GM19328 (cell line): ENCODE data around the gene SRP68.
"Not testable (repeated sequence)": the region's sequence is repeated elsewhere in the genome, so short reads cannot be mapped to it uniquely, and the experiment has no call there.

Experiments
- ATAC-seq: cut with Tn5 transposase; IDR thresholded peaks from one replicate; pipeline ENCODE4 v1.9.1; 2021; ENCODE audit warnings: mild to moderate bottlenecking, moderate library complexity; ENCODE audit not compliant: unreplicated experiment

Gene SRP68

DNA sequence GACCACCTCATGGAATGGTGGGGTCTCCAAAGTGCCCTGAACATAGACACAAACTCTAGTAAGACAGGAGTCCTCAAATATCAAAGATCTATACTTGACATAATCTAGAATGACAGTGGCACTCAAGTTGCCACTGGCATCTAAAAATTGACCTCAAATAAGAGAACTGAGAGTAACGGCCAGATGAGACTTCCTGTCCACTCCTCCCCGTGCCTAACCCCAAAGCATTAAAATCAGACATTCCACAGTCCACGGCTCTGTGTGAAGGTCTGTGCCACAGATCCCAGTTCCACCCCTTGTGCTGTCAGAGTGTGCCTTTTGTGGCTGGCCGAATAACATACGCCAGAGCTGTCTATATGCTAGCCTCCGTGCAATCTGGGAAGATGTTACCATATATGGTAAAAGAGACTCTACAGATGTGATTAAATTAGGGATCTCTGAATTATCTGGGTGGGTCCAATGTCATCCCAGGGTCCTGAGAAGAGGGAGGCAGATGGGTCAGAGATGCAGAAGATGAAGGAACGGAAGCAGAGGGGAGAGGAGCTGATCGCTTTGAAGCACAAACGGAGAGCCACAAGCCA, 24.2 kb downstream of the SRP68 start:
- no peak for ATAC-seq

DNA sequence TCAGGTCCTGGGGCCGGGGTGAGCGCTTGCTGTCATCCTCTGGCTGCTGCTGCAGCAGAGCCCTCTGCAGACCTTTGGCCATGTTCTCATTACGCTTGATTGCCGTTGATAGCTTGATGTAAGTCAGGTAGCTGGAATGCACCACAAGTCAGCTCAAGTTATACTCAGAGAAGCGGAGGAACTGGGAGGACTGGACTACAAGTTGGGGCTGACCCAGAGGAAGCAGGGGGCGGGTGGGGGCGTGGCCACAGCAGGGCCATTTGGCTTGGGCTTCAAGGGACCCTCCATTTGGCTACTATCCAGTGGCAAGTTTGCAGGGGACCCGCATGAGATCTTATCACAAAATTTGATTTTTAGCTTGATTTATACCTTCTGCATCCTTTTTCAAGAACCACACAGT, 26.3 kb downstream of the SRP68 start:
- ATAC-seq: no peak

GRCh38 chr17:76044475-76045007, 27.8 kb downstream of the SRP68 start:
- not testable (repeated sequence) for ATAC-seq

DNA sequence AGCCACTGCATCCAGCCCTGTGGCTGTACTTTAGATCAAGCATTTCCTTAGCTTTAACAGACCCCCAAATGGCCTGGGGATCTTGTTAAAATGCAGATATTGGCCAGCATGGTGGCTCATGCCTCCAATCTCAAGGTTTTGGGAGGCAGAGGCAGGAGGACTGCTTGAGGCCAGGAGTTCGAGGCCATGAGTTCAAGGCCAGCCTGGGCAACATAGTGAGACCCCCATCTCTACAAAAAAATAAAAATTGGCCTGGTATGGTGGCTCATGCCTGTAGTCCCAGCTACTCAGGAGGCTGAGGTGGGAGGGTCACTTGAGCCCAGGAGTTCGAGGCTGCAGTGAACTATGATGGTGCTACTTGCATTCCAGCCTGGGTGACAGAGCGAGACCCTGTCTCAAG, 29.4 kb downstream of the SRP68 start:
- not testable (repeated sequence) for ATAC-seq

GRCh38 chr17:76040376-76040775, 31.9 kb downstream of the SRP68 start:
- no peak for ATAC-seq

GRCh38 chr17:76039121-76039520, 33.2 kb downstream of the SRP68 start:
- no peak for ATAC-seq

DNA sequence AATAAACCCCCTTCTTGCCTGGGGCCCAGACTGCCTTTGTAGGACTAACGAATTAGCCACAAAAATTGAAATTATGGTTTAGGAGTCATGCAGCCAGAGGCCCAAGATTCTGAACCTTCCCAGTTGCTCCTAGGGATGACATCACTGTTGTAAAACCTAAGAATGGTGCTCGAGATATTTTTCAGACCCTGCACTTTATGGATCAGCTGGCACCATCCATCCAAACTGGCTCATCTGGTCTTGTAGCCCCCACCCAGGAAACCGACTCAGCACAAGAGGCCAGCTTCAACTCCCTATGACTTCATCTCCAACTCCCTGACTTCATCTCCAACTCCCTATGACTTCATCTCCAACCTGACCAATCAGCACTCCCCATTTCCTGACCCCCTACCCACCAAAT, 34.3 kb downstream of the SRP68 start:
- ATAC-seq: no peak

DNA sequence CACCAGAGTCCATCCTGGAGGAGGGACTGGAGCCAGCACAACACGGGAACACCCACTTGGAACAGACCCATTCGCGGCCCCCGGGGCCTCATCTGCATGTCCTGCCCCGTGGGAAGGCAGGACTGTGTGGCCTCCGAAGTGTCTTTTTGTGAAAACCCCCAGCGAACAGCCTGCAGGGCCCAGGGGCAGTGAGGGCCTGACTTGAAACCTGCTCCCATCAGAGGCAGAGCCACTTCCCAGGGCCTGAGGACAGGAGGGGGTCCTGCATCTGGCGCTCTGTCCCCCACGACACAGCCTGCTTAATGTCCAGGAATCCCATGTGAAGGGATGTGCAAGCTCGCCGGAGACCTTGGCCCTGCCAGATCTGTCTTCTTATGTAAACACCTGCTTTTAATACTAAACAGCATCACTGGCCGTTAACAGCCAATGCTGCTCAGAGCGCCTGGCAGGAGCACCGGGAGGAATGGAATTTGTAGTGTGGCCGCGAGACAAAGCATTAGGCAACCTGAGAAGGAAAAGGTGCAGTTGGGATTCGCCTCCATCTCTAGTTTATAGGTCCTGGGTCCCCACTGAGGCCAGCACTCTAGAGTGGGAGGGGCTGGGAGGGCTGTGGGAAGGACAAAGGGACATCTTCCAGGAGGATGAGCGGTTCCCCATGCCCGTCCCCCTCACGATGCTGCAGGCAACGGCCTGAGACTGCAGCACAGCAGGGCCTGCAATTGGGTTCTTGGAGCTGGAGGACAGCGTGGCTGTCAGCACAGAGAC, 35.6 kb downstream of the SRP68 start:
- no peak for ATAC-seq

- no peak for ATAC-seq
Measured at GRCh38 chr17:76034428-76035350, 37.6 kb downstream of the SRP68 start.

DNA sequence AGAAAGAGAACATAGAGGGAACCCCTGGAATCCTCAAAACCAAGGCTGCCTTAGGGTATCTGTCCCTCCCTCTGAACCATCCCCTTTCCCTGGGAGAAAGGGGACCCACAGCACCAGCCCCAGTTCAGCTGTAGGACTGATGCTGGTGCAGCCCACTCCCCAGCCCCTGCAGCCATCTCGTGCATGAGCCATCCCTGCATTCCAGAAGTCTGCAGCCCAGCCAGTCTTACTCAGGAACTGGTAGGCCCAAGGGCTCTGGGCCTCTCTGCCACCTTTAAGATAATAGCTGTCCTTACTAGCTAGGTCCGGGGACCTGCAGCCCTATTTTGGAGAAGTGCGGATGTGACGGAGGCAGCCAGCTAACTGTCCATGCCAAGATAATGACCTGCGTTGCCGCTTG, 39.2 kb downstream of the SRP68 start:
- ATAC-seq: no peak

DNA sequence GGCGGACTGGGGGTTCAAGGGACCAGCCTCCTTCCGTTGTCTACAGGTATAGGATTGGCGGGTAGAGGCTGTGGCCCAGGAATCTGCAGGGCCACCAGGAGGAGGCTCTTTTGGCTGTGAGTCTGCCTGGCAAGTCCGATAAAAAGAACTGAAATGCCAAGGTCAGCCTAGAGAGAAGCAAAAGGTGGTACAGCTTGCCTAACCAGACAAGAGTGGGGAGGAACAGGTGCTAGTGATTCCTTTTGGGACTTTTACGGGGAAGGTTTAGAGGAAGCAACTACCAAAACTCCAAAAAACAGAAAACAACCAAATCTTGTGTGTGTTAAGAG, 39.6 kb downstream of the SRP68 start:
- ATAC-seq: no peak

DNA sequence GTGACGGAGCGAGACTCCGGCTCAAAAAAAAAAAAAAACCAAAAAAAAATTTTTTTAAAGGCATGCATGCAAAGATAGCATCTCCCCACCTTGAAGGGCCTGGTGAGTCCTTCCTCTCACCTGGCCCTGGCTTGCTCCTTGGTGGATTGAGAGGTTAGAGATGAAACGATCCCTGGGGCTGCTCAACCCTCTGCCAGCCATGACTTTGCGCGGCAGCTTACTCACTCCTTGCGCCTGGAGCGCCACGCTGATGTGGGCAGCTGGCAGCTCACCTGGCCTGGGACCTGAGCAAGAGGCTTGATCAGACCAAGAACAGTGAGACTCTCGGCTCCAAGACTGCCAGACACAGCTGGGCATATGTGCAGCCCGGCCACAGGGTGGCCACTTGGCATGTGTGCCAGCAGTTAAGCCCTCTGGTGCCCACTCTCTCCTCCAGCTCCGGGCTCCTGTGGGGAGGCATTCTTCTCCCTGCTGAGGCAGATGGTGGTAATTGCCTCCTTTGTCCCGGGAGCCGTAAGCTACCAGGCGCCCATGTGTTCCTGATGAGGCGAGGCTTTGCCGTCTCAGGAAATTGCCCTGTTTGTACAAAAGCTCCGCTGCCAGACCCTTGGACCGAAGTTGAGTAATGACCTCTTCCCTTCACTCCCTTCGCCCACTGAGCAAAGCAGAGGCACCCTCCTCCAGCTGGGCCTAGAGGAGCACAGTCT, 40.1 kb downstream of the SRP68 start:
- no peak for ATAC-seq

- no peak for ATAC-seq
Measured at GRCh38 chr17:76027159-76027839, 45.0 kb downstream of the SRP68 start, which contains the start of gene EVPL. Gene EVPL (minus strand): TSS chr17:76027306. CDS start chr17:76027198, 108 bp downstream.

DNA sequence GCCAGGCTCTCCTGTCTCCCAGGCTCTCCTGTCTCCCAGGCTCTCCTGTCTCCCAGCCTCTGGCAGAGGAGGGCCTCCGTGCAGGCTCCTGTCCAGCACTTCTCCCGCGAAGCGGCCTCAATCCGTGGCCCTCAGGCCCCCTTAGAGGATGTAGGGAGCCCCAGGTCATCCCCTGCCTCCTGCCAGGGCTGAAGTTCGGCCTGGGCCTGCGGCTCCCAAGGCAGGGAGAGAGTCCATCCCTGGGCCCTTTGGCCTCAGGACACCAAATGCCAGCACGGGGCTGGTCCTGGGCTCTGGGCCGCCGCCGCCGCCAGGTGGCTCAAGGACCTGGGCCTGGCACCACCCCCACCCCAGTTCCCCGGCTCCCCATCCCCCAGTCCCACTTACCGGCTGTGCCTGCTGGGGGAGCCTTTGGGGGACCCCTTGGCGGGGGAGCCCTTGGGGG, 45.6 kb downstream of the SRP68 start:
- no peak for ATAC-seq

DNA sequence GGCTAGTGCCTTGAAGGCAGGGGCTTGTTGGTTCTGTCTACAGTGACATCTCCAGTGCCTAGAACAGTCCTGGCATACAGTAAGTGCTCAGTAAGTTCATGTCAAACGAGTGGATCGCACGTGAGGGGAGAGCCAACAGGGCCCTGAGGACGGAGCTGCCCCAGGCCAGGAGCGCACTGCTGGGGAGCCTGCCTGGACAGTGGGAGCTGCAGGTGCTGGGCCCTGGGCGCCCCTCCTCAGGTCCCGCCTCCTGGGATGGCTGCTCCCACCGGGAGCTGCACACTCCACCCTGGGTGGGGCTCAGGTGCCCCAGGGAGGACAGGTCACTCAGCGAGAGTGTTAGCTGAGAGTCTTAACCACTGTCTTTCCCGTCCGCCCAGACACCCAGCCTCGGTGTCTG, 47.0 kb downstream of the SRP68 start:
- no peak for ATAC-seq

DNA sequence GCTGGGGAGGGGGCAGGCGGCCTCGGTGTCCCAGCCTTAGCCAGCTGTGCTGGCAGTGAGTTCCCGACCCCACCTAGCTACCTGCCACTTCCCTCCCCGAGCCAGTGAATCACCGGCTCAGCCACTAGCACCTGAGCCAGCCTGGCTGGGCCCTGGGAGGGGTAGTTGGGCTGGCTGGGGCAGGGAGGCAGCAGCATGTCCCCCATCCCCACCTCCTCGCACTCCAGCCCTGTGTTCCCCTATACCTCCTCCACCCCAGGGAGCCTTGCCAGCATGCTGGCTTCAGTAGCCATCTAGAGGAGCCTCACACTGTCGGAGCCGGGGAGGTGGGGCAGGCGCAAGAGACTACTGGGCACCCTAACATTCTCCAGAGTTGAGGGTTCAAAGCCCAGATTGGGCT, 48.0 kb downstream of the SRP68 start:
- ATAC-seq: no peak

- ATAC-seq: no peak
Measured at GRCh38 chr17:76023900-76024237, 48.4 kb downstream of the SRP68 start.

GRCh38 chr17:76022973-76023899, 49.1 kb downstream of the SRP68 start:
- no peak for ATAC-seq

DNA sequence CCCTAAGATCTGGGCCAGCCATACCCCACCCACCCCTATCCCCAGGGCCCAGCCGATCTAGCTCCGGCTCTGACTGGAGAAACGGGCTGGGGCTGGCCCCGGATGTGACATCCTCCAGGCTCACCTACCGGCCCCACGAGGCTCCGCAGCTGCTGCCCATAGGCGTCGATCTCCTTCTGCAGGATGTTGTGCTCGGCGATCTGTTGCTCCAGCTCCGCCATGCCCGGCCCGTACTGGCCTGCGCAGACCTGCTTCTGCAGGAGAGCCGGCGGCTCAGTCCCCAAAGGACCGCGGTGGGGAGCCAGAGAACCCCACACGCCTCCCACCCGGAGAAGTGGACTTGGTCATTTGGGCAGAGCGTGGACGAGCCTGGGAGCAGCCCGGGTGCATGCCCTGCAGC, 50.0 kb downstream of the SRP68 start:
- no peak for ATAC-seq
